HL-60 (cell line): ENCODE results near the gene JUN.
A peak's percentile ranks its signal among the peaks of the same experiment; 100 is the strongest.

Experiments used
- DNase-seq, 2 experiments: peaks; one replicate each; pipeline ENCODE4 v3.0.0-alpha.2; 2010 to 2020; ENCODE audit warnings: low read depth in 1 of 2, low spot score in 1 of 2
- H3K27ac ChIP-seq: fragments of 250-450 bp; sonication (Bioruptor Pico); replicated peaks from 2 replicates; pipeline ENCODE4 v1.5.1; 2020; ENCODE audit warnings: mild to moderate bottlenecking, moderate library complexity
- H3K27me3 ChIP-seq: fragments of 250-450 bp; sonication (Bioruptor Pico); 2 replicates; pipeline ENCODE4 v1.5.1; 2021; ENCODE audit warnings: mild to moderate bottlenecking, moderate library complexity; ENCODE audit not compliant: insufficient read depth, poor library complexity, severe bottlenecking
- H3K4me3 ChIP-seq: replicated peaks from 2 replicates; pipeline ENCODE4 v1.5.1; 2011; ENCODE audit warnings: mild to moderate bottlenecking, control low read depth, low read length; ENCODE audit not compliant: insufficient read depth
- CTCF ChIP-seq: IDR thresholded peaks from one replicate; pipeline ENCODE4 v1.5.1; 2011; ENCODE audit warnings: low read length, control low read depth, inconsistent platforms; ENCODE audit not compliant: insufficient read depth
- GABPA ChIP-seq: IDR thresholded peaks from 2 replicates; pipeline ENCODE4 v1.6.1; 2012; ENCODE audit warnings: low read depth
- POLR2AphosphoS5 ChIP-seq: IDR thresholded peaks from 2 replicates; pipeline ENCODE4 v1.6.1; 2012; ENCODE audit warnings: low read depth
- REST ChIP-seq: IDR thresholded peaks from 2 replicates; pipeline ENCODE4 v1.6.1; 2012; ENCODE audit warnings: low read depth; ENCODE audit not compliant: insufficient replicate concordance
- SPI1 ChIP-seq: IDR thresholded peaks from 2 replicates; pipeline ENCODE4 v1.6.1; 2012; ENCODE audit warnings: low read depth, mild to moderate bottlenecking, borderline replicate concordance

JUN gene

GRCh38 chr1:58786927-58787245, 3.0 kb upstream of the JUN start:
- Histone ChIP-seq H3K27me3 (peaks cover 5% of the 10 kb centered on the region), H3K27ac (no peak overlapping the region), H3K4me3 (no peak overlapping the region)
- DNase-seq, result no peak
- no peak for TF ChIP-seq SPI1
- TF ChIP-seq GABPA, result no peak
- no peak for TF ChIP-seq CTCF
- TF ChIP-seq POLR2AphosphoS5, result no peak
- TF ChIP-seq REST, result no peak

- Histone ChIP-seq H3K27me3 (peaks cover 5% of the 10 kb centered on the region), H3K4me3 (no peak overlapping the region), H3K27ac (no peak overlapping the region)
- no peak for DNase-seq
- no peak for TF ChIP-seq SPI1
- TF ChIP-seq GABPA, result no peak
- TF ChIP-seq CTCF, result no peak
- TF ChIP-seq POLR2AphosphoS5, result no peak
- no peak for TF ChIP-seq REST
Measured at GRCh38 chr1:58786184-58786926, 2.5 kb upstream of the JUN start.

GRCh38 chr1:58785442-58786058, 1.7 kb upstream of the JUN start:
- Histone ChIP-seq H3K27ac (no peak overlapping the region), H3K4me3 (peak overlapping the region; percentile 87)
- no peak for DNase-seq

More at GRCh38 chr1:58785442-58786058, 1.7 kb upstream of the JUN start:
- TF ChIP-seq POLR2AphosphoS5 (no peak), SPI1 (no peak), GABPA (no peak), CTCF (no peak), REST (no peak)
- H3K27me3 ChIP-seq, result peaks cover 5% of the 10 kb centered on the region
